HG03354 (cell line): ENCODE results near the gene RIMS1.

Source experiments
- ATAC-seq: cut with Tn5 transposase; IDR thresholded peaks from one replicate; pipeline ENCODE4 v1.9.1; 2021; ENCODE audit warnings: mild to moderate bottlenecking; ENCODE audit not compliant: unreplicated experiment, poor library complexity, severe bottlenecking

The RIMS1 gene

DNA sequence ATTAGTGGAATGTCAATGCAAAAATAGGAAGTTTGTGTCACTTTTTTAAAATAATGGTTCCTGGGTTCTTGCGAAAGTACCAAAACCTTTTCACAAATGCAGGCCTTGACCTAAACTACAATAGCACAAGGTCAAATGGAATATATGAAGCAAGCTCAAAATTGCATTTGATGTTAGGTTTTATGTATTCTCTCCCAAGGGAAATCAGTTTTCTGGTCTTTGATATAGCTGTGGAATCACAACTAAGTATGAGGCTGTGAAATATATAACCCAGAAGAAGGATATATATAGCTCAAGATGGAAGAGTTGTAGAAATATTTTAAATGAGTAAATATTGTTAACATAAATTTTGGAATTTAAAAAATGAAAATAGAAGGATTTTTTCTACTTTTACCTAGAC is 327.3 kb downstream of the RIMS1 start:
- no peak for ATAC-seq

DNA sequence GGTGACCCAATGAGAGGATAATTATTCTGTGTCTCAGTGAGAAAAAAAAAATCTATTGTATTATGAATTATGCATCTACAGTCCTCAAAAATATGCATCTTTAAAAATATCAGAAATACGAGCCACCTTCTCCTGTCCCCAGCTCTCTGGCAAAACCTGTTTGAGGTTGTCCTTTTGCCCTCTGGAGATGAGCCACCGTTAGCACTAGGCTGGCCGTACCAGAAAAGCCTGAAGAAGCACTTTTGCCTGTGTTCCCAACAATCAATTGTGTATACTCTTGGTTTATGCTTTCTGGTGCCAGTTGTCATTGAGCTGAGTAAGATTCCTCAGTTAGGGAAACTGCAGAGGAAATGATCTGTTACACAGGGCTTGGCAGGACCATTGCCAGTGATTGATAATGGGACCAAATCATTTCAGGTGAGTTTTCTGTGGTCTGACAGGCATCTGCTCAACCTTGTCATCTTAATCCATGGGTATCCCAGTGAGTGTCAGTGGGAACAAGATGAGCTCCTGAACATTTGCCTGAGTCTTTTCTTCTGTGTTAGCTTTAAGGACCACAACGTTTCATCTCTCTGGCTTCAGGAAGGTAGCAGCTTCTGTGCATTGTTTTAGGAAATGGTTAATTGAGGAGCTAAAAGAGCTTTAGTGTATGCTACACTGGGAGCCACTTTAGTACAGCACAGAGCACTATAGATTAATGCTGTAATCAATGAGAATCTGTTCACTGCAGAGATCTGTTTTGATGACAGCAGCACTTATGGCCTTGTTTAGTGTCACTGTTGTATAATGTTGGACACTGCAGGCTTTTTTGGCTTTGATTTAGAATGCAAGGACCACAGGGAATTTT is 330.1 kb downstream of the RIMS1 start:
- no peak for ATAC-seq

DNA sequence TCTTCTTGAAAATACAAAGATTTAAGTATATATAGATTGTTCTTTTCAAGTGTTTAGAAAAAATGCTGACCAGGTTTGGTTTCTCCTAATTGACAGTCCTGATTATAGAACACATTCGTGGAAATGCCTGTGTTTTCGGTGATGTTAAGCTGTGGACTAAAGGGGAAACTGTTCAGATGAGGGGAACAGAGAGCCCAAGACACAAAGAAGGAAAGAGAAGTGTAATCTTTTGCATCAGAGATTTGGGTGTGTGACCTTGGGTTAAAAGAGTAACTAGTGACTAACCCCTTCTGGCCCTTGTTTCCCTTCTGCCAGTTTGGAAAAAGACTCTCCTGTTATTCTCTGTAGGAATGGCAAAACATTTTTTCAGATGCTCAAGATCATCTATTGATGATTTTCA is 331.3 kb downstream of the RIMS1 start:
- no peak for ATAC-seq

DNA sequence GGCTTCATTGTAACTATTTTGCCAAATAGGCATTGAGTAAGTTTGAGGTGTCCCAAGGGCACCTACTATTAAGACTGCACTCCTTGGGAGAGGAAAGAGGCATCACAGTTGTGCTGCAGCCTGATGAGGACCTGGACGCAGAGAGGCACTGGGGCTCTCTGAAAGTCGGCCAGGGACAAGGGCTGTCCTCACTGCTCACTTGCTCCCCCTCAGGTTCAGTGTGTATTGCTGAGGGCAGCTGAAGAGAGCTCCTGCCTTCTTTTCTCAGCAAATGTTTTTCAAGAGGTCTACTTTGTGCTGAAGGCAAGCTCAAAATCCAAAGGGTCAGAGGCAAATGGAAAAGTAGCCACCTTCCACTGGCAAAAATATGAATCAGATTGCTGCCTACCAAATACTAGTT is 331.8 kb downstream of the RIMS1 start:
- ATAC-seq = peak; percentile 87

DNA sequence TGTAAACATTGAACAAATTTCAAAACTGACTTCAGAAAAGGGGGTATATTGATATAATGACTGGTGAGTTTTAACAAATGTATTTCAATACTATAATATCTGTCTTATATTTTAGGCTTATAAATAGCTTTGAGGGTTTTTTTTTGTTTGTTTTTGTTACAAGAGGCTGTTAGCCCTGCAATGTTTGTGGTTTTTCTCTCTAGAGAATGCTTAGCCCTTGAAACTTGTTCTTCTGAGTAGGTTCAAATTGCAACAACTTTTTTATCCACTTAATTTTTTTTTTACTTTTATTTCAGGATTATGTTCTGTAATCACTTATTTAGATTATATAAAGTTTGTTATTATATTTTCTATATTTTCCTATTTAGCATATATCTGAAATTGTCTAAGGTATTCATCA is 333.2 kb downstream of the RIMS1 start:
- ATAC-seq = no peak

DNA sequence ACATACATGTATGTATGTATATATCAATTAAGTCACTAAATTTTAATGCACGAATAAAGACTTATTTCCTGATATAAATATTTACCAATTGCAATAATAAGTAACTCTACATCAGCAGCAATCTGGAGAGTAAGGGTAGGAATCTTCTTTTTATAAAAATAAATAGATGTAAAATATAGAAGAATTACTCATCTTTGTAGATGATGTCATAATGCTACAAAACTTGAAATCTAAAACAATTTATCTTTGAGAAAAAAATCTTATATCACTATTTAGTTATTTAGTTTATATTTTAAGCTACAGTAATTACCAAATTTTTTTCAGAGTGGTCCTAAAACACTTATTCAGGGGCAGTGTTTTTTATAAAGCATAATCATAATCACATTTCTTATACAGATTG is 351.7 kb downstream of the RIMS1 start:
- ATAC-seq = no peak

DNA sequence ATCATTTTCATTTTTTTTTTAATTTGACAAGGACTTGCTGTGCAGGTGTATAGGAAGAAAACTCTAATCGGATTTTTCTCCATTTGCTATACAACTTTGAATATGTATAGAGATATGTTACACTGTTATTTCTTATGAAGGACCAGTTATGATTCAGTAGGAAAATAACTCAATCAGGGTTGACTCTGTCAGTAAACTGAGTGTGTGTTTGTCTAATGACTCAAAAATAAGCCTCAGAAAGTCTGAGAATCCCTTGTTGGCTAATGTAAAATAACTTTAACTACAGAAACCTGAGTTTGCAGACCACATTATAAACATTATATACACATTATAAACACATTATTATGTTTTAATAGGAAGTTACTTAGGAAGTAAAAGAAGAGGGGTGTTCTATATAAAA is 352.6 kb downstream of the RIMS1 start:
- ATAC-seq = no peak

DNA sequence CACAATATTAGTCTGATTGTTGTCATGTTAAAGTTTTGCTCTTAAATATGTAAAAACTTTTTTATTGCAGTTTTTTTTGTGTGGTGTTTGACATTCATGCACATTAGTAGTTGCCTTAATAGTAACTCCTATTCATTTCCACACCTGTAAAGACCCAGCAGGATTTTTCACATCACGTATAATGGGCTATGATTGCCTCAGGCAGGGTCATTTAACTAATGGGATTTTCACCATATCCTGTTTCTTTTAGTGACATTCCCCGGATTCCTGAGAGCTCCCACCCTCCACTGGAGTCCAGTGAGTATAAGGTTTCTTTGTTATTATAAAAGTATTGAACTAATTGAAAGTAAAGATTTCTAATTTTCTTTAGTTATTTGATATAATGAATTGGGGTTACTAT is 359.2 kb downstream of the RIMS1 start:
- no peak for ATAC-seq

DNA sequence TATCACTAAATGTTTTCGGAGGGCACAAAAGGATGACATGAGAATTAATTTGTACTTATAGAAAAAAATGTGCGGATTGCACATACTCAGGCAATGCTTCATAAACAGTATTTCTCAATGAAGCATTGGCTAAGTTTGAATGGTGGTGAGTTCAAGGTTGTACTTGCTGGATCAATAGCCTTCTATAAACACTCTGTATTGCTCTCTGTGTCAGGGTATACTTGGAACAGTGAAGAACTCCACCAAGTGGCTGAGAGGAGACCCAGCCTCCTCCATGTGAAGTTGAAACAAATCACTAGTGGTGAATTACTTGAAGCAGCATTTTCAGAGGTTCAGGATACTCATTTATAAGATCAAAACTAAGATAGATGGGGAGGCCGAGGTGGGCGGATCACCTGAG is 360.6 kb downstream of the RIMS1 start:
- no peak for ATAC-seq

DNA sequence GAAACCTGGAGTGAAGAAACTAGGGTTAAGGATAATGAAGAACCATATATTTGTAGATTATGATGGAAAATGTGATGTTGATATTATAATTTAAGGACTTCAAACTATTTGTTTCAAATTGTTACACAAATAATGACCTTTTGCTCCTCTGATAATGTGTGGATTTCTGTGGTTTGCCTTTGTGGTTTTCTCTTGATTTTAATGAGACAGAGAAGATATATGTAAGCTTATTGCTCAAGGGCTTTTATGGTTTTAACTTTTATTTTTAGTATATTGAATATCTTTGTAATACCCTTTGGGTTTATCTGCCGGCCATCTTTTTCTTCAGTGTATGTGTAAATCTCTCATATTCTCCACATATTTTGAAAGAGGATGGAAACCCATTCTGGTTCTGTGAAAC is 362.3 kb downstream of the RIMS1 start:
- no peak for ATAC-seq

DNA sequence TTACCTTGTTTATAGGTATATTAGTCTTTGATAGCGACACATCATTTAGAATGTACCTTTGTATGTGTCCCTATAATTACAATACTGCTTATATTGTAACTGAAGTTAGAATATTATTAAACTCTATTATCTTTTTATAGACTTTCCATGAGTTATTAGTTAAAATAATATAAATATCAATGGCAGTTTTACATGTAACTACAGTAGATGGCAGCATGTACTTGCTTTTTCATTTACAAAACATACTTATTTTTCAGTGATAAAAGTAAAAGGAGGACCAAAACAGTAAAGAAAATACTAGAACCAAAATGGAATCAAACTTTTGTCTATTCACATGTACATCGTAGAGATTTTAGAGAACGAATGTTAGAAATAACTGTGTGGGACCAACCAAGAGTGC is 364.3 kb downstream of the RIMS1 start:
- no peak for ATAC-seq

DNA sequence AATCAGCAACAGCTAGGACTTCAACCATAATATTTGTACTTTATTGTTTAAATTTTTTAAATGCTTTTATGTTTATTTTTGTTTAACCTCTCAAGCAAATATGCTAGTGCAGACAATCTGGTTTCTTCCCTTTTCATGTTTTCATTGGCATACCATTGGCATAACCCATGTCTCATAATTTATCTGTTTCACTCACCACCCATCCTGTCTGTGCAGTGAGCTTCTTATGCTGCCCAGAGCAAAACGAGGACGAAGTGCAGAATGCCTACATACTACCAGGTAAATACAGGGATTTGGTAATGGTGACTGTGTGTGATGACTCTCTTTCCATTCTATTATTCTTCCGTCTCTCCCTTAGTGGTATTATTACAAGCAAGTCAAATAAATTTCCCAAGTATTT is 374.1 kb downstream of the RIMS1 start:
- ATAC-seq = no peak

DNA sequence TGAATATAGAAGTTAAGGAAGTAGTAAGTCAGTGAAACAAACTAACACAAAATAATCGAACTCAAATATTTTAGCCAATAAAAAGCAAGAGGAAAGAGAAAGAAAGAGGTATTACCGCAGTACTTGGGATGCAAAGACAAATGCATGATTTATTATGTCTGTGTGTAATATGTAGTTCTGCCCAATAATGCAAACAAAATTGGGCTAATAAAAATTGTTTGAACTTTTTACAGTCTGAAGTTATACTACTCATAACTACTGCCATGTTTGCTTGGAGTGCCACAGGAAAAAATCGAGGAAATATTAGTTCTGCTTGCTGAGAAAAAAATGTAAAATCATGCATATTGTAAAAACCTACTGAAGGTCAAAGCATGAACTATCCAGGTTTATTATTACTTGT is 375.2 kb downstream of the RIMS1 start:
- ATAC-seq = no peak

DNA sequence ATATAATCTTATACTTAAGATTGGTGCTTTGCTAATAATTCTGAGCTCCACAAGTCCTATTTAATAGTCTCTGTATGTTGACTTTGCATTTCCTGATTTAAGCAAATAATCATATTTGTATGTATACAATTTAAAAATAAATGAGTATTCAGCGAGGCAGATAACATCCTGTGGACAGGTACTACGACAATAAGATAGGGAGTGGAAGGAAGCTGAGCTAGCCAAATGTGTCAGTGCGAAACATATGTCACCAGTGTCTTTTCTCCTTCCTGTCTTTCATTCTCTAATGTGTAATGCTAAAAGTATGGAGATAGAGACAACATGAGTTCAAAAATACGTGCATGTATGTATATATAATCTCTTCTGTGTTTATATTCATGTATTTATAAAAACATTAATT is 375.9 kb downstream of the RIMS1 start:
- ATAC-seq = no peak

DNA sequence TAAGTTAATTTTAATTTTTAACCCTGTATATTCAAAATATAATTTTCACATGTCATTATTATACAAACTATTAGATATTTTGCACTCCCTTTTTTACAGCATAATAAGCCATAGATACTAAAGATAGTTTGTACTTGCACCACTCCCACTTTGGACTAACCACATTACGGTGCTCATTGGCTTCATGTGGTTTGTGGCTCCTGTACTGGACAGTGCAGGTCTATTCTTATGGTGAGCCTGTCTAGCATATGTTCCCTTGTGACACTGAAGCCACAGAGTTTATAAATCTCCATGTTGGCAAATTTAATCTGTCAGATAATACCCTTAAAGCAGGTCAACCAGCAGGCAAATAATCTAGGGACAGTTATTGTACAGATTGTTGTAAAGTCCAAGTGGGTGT is 381.1 kb downstream of the RIMS1 start:
- no peak for ATAC-seq

DNA sequence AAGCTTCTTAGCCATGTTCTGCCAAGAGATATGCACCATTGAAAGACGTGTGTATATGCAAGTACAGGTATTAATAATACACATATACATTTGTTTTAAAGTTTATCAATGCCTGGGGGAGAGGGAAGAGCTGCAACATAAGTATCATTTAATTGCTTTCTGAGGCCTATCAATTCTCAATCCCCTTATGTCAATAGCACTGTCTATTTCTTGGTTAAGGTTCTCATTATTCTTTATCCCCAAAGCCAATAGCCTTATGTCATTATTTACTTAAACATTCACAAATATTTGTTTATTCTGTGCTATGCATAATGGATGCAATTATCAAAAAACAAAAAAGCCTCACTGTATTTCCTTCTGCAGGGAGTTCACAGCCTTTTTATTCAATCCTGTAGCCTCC is 385.2 kb downstream of the RIMS1 start:
- no peak for ATAC-seq

DNA sequence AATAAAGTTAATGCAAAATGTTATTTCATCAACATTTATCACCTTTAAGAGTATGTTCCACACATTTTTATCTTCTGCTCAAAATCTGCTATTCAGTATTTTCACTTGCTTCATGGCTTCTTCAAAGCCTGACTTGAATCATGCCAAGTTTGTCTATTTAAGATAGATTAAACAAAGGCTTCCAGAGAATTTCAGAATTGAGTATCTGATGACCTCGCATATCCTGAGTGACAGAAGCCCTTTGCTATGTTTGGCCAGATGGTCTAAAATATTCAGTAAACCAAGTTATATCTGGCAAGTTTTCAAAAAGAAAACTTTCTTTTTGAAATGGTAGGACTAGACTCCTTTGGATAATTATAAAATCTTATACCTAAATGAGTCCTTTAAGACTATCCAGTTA is 386.6 kb downstream of the RIMS1 start:
- no peak for ATAC-seq

DNA sequence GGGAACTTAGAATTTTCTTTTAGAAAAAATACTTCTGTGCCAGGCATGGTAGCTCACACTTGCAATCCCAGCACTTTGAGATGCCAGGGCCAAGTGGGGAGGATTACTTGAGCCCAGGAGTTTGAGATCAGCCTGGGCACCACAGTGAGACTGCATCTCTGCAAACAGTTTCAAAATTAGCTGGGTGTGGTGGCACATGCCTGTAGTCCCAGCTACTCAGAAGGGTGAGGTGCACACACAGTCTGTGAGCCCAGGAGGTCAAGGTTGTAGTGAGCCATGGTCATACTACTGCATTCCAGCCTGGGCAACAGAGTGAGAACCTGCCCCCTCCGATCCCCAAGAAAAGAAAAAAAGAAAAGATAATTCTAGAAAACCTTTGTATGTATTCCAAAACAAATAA is 389.5 kb downstream of the RIMS1 start:
- no peak for ATAC-seq

DNA sequence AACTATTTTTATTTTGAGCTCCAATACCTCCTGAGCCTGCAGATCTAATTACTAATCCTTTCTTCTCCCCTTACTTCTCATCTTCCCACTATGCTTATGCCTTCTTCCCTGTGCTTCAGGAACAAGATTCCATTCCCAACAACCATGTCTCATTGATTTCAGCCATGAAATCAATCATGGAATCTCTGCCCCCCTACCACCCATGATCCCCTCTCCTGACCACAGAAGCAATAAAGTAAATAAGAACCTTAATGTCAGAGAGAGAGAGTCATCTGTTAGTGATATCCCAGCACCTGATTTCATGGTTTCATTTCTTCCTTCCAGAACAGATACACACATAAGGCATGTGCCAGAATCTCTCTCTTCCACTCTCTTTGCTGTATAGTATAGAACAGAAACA is 395.9 kb downstream of the RIMS1 start:
- ATAC-seq = no peak

DNA sequence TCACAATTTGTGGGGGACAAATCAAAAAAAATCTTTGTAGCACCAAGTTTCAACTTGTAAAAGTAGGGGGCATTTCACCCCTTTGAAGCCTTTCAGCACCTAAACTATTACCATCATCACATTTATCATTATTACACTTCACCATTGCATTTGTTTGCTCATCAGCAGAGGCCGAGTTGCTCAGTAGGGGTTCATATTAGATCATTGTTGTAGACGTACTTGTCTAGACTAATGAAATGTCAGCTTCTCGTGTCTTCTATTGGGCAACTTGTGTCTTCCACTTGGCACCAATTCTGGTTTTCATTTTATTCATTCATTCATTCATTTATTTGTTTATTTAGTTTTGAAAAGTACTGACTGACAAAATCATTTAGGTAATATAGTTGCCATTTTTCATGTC is 397.2 kb downstream of the RIMS1 start:
- ATAC-seq = no peak

DNA sequence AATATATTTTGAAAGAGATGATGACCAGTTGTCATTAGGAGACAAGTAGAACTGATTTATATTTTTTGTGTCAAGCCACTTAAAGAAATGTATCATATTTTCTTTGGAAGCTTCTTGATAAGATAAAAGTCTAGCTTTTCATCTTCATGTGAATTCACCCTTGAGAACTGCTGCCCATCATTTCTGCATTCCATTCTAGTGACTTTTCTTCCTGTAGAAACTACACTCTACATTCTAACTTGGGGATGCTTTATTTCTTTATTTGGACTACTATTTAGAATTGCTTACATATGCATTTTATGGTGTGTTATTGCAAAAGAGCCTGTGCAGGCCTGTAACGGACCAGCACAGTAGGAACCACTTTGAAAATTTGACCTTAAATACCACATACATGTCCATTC is 400.6 kb downstream of the RIMS1 start:
- no peak for ATAC-seq

DNA sequence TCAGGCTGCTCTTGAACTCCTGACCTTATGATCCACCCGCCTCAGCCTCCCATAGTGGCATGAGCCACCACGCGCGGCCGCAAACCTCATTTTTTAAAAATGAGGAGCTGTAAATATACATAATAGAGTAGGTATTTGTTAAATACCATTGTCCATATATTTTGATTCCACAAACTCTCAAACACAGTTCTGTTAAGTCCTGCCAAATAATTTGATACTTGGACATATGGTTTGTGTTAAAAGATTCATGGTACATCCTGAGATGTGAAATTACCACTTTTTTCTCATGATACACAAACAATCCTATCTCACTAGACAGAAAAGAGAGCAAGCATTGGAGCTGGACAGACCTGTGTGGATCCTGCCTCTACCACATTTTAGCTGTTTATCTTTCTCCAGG is 401.5 kb downstream of the RIMS1 start:
- ATAC-seq = no peak
